ENCODE data around the gene SLC20A1. TPM values are rescaled to one million over a fixed set of nuclear protein-coding genes. Genes with fewer than 3 reads are reported as not detected.

SLC20A1 gene
- total RNA-seq, 1 donor from 2014 or later: 36.6 TPM

DNA sequence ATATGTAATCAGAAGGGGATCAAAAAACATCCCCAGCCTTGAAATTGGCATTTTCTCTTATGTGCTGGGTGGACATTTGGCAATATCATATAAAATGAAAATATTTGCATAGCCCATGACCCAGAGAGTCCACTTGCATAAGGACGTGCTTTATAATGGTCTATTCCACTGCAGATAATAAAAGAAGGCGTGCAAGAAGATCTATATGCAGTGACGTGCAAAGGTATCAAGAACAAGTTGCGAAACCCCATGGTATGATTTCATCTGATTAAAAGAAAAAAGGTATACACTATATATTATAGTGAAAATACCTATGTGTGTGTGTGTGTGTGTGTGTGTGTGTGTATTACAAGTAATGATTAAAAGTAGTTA is 8.5 kb upstream of the SLC20A1 start:
- DNase-seq (ENCODE audit: extremely low spot score in 2 of 2): no peak
- no peak for TF ChIP-seq POLR2AphosphoS5 (IDR thresholded peaks at IDR 0.05; ENCODE audit: insufficient read depth in 1 of 2, low read depth in 1 of 2)
- no peak overlapping the region for H3K27ac ChIP-seq
- no peaks in the 10 kb centered on the region for H3K27me3 ChIP-seq
- no peaks in the 10 kb centered on the region for H3K9me3 ChIP-seq
- no peaks in the 10 kb centered on the region for H3K4me1 ChIP-seq
- H3K36me3 ChIP-seq: no peaks in the 10 kb centered on the region
- H3K4me3 ChIP-seq: no peak overlapping the region
- intact Hi-C loops (cut with DNase I): no loop called here

DNA sequence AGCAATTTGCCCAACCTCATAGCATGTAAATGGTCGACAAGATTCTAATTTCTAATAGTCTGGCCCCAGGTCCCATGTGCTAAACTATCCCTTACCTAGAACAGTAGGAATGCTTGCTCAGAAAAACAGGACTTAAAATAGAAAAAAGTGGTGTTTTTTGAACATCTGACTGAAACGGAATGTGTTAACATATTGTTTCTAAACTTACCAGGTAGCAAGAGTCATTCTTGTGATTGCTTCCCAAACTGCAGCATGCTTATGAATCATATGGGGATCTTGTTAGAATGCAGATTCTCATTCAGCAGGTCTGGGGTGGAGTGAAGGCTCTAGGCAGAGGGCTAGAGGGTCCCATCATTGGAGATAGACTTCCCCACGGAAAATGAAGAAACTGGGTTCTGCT is 5.8 kb upstream of the SLC20A1 start:
- Histone ChIP-seq H3K27me3 (no peaks in the 10 kb centered on the region), H3K9me3 (no peaks in the 10 kb centered on the region), H3K4me3 (no peak overlapping the region), H3K27ac (no peak overlapping the region), H3K36me3 (no peaks in the 10 kb centered on the region), H3K4me1 (peaks cover 9% of the 10 kb centered on the region)
- TF ChIP-seq POLR2A (IDR thresholded peaks at IDR 0.05) (no peak), POLR2AphosphoS5 (IDR thresholded peaks at IDR 0.05; ENCODE audit: insufficient read depth in 1 of 2, low read depth in 1 of 2) (no peak)
- TF ChIP-seq, protein P1, sequence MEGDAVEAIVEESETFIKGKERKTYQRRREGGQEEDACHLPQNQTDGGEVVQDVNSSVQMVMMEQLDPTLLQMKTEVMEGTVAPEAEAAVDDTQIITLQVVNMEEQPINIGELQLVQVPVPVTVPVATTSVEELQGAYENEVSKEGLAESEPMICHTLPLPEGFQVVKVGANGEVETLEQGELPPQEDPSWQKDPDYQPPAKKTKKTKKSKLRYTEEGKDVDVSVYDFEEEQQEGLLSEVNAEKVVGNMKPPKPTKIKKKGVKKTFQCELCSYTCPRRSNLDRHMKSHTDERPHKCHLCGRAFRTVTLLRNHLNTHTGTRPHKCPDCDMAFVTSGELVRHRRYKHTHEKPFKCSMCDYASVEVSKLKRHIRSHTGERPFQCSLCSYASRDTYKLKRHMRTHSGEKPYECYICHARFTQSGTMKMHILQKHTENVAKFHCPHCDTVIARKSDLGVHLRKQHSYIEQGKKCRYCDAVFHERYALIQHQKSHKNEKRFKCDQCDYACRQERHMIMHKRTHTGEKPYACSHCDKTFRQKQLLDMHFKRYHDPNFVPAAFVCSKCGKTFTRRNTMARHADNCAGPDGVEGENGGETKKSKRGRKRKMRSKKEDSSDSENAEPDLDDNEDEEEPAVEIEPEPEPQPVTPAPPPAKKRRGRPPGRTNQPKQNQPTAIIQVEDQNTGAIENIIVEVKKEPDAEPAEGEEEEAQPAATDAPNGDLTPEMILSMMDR (IDR thresholded peaks at IDR 0.05): no peak
- DNase-seq (ENCODE audit: extremely low spot score in 2 of 2): no peak
- intact Hi-C loops (cut with DNase I): no loop called here

DNA sequence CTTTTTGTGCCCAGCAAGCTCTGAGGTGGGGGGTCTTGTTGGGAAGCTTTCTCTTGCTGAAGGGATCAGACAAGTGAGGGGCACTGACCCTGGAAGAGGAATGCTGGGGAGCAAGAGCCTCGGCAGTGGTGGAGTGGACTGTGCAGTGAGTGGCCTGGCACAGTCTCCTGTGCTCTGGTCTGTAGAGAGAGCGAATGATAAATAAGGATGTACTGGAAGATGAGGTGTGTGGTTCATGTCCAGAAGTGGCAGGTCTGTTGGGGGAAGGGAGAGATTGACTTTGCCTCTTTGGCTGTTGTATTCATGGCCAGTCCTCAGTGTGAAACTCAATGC is 5.3 kb upstream of the SLC20A1 start:
- Histone ChIP-seq H3K4me3 (no peak overlapping the region), H3K27me3 (no peaks in the 10 kb centered on the region), H3K36me3 (no peaks in the 10 kb centered on the region), H3K27ac (no peak overlapping the region), H3K4me1 (peaks cover 12% of the 10 kb centered on the region), H3K9me3 (no peaks in the 10 kb centered on the region)
- intact Hi-C loops (cut with DNase I): no loop called here
- TF ChIP-seq POLR2A (IDR thresholded peaks at IDR 0.05) (no peak), POLR2AphosphoS5 (IDR thresholded peaks at IDR 0.05; ENCODE audit: insufficient read depth in 1 of 2, low read depth in 1 of 2) (no peak)
- TF ChIP-seq, protein P1 (IDR thresholded peaks at IDR 0.05): no peak
- no peak for DNase-seq (ENCODE audit: extremely low spot score in 2 of 2)

DNA sequence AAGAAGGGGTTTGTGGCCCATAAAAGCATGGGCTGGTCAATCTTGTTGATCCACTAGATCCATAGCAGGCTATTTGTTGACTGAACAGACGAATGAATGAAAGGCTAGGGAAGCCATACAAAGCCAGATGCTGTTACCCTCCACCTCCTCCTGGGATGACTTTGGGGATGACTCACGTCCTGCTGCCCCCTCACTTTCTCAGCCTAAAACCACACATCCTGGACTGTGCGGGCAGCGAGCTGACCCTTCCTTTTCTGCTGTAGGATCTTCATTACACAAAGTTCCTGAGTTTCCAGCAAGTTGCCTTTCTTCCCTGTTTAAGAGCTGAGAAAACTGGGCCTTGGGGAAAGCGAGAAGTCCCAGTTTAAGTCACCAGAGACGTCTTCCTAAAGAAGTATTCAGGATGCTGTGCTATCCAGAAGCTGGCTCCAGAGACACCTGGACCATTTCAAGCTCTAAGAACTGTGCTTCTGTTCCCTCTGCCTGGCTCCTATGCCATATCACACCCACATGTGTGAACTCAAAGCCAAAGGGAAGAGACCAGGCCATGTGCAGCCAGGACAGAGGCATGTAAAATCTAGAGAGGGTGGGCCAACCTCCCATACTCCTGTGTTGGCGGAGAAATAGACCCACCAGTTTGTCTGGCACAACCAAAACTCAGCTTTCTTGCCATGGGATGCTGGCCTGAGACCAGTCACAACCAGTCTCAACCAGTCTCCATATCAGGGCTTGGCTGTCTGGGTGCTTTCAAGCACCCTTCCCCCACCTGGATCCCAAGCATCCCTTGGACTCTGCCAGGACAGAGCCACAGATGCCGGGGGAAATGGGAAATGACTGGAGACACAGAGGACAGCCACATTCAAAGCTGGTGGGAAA is 4.7 kb upstream of the SLC20A1 start:
- TF ChIP-seq POLR2AphosphoS5 (IDR thresholded peaks at IDR 0.05; ENCODE audit: insufficient read depth in 1 of 2, low read depth in 1 of 2) (no peak), POLR2A (IDR thresholded peaks at IDR 0.05) (no peak)
- TF ChIP-seq, protein P1 (IDR thresholded peaks at IDR 0.05): no peak
- no peak overlapping the region for H3K4me3 ChIP-seq
- no peaks in the 10 kb centered on the region for H3K27me3 ChIP-seq
- no peaks in the 10 kb centered on the region for H3K36me3 ChIP-seq
- no peaks in the 10 kb centered on the region for H3K9me3 ChIP-seq
- intact Hi-C loops (cut with DNase I): no loop called here
- peaks cover 12% of the 10 kb centered on the region for H3K4me1 ChIP-seq
- DNase-seq (ENCODE audit: extremely low spot score in 2 of 2): no peak
- H3K27ac ChIP-seq: no peak overlapping the region

DNA sequence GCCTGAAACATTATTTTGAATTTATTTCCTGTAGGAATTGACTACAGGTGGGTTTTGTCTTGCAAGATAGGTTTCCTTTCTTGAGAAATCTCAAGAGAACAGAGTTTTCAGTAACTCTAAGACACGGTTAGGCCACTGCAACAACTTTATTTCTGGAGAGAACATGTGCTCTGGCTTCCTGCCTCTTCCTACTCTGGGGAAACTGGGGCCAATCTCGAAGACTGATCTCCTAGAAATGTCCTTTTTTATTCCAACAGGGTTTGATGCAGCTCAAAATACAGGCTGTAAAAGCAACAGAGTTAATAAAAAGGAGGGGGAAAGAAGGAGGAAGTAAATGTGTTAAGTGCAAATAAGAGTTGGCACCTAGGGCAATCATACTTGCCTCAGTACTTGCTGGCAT is 4.0 kb upstream of the SLC20A1 start:
- Histone ChIP-seq H3K4me3 (no peak overlapping the region), H3K9me3 (no peaks in the 10 kb centered on the region), H3K4me1 (peaks cover 17% of the 10 kb centered on the region), H3K27me3 (no peaks in the 10 kb centered on the region), H3K27ac (no peak overlapping the region), H3K36me3 (no peaks in the 10 kb centered on the region)
- intact Hi-C loops (cut with DNase I): no loop called here
- TF ChIP-seq POLR2AphosphoS5 (IDR thresholded peaks at IDR 0.05; ENCODE audit: insufficient read depth in 1 of 2, low read depth in 1 of 2): no peak
- TF ChIP-seq, protein P1 (IDR thresholded peaks at IDR 0.05): no peak
- TF ChIP-seq POLR2A (IDR thresholded peaks at IDR 0.05): no peak
- DNase-seq (ENCODE audit: extremely low spot score in 2 of 2): no peak

Measured in vagina (tissue), 2 donors.